ENCODE data around the gene PSMD9.
"Not testable (repeated sequence)": the region's sequence is repeated elsewhere in the genome, so short reads cannot be mapped to it uniquely, and the experiment has no call there.

- TF ChIP-seq, protein P1, sequence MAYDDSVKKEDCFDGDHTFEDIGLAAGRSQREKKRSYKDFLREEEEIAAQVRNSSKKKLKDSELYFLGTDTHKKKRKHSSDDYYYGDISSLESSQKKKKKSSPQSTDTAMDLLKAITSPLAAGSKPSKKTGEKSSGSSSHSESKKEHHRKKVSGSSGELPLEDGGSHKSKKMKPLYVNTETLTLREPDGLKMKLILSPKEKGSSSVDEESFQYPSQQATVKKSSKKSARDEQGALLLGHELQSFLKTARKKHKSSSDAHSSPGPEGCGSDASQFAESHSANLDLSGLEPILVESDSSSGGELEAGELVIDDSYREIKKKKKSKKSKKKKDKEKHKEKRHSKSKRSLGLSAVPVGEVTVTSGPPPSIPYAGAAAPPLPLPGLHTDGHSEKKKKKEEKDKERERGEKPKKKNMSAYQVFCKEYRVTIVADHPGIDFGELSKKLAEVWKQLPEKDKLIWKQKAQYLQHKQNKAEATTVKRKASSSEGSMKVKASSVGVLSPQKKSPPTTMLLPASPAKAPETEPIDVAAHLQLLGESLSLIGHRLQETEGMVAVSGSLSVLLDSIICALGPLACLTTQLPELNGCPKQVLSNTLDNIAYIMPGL (CRISPR knock-in tag; IDR thresholded peaks at IDR 0.05), result not testable (repeated sequence)
- TF ChIP-seq NR1H2 (CRISPR knock-in tag; IDR thresholded peaks at IDR 0.05); MAX (CRISPR knock-in tag; IDR thresholded peaks at IDR 0.05); IRF1 (CRISPR knock-in tag; IDR thresholded peaks at IDR 0.05); AFF4 (CRISPR knock-in tag; IDR thresholded peaks at IDR 0.05; ENCODE audit: borderline replicate concordance); CREB1 (CRISPR knock-in tag; IDR thresholded peaks at IDR 0.05); KAT7 (CRISPR knock-in tag; IDR thresholded peaks at IDR 0.05; ENCODE audit: borderline replicate concordance); SP1 (CRISPR knock-in tag; conservative IDR thresholded peaks at IDR 0.05); NR2C2 (CRISPR knock-in tag; IDR thresholded peaks at IDR 0.05): not testable (repeated sequence)
- TF ChIP-seq, protein P2, sequence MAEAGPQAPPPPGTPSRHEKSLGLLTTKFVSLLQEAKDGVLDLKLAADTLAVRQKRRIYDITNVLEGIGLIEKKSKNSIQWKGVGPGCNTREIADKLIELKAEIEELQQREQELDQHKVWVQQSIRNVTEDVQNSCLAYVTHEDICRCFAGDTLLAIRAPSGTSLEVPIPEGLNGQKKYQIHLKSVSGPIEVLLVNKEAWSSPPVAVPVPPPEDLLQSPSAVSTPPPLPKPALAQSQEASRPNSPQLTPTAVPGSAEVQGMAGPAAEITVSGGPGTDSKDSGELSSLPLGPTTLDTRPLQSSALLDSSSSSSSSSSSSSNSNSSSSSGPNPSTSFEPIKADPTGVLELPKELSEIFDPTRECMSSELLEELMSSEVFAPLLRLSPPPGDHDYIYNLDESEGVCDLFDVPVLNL (CRISPR knock-in tag; IDR thresholded peaks at IDR 0.05; ENCODE audit: borderline replicate concordance, low read depth), result not testable (repeated sequence)
- TF ChIP-seq, protein P3, sequence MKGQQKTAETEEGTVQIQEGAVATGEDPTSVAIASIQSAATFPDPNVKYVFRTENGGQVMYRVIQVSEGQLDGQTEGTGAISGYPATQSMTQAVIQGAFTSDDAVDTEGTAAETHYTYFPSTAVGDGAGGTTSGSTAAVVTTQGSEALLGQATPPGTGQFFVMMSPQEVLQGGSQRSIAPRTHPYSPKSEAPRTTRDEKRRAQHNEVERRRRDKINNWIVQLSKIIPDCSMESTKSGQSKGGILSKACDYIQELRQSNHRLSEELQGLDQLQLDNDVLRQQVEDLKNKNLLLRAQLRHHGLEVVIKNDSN (CRISPR knock-in tag; IDR thresholded peaks at IDR 0.05), result not testable (repeated sequence)
- TF ChIP-seq, protein P4, sequence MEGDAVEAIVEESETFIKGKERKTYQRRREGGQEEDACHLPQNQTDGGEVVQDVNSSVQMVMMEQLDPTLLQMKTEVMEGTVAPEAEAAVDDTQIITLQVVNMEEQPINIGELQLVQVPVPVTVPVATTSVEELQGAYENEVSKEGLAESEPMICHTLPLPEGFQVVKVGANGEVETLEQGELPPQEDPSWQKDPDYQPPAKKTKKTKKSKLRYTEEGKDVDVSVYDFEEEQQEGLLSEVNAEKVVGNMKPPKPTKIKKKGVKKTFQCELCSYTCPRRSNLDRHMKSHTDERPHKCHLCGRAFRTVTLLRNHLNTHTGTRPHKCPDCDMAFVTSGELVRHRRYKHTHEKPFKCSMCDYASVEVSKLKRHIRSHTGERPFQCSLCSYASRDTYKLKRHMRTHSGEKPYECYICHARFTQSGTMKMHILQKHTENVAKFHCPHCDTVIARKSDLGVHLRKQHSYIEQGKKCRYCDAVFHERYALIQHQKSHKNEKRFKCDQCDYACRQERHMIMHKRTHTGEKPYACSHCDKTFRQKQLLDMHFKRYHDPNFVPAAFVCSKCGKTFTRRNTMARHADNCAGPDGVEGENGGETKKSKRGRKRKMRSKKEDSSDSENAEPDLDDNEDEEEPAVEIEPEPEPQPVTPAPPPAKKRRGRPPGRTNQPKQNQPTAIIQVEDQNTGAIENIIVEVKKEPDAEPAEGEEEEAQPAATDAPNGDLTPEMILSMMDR (IDR thresholded peaks at IDR 0.05), result not testable (repeated sequence)
- TF ChIP-seq, protein P5, sequence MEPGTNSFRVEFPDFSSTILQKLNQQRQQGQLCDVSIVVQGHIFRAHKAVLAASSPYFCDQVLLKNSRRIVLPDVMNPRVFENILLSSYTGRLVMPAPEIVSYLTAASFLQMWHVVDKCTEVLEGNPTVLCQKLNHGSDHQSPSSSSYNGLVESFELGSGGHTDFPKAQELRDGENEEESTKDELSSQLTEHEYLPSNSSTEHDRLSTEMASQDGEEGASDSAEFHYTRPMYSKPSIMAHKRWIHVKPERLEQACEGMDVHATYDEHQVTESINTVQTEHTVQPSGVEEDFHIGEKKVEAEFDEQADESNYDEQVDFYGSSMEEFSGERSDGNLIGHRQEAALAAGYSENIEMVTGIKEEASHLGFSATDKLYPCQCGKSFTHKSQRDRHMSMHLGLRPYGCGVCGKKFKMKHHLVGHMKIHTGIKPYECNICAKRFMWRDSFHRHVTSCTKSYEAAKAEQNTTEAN (CRISPR knock-in tag; IDR thresholded peaks at IDR 0.05), result not testable (repeated sequence)
- TF ChIP-seq, protein P6, sequence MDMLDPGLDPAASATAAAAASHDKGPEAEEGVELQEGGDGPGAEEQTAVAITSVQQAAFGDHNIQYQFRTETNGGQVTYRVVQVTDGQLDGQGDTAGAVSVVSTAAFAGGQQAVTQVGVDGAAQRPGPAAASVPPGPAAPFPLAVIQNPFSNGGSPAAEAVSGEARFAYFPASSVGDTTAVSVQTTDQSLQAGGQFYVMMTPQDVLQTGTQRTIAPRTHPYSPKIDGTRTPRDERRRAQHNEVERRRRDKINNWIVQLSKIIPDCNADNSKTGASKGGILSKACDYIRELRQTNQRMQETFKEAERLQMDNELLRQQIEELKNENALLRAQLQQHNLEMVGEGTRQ (CRISPR knock-in tag; IDR thresholded peaks at IDR 0.05), result not testable (repeated sequence)
Measured at GRCh38 chr12:121929545-121929944, 41.0 kb downstream of the PSMD9 start.

Data from WTC11 (cell line).